ENCODE results near the gene COLGALT1. TPM values are rescaled to one million over a fixed set of nuclear protein-coding genes. Genes with fewer than 3 reads are reported as not detected.

Gene COLGALT1
- total RNA-seq, 1 experiment from 2014 or later, result 86.0 TPM

DNA sequence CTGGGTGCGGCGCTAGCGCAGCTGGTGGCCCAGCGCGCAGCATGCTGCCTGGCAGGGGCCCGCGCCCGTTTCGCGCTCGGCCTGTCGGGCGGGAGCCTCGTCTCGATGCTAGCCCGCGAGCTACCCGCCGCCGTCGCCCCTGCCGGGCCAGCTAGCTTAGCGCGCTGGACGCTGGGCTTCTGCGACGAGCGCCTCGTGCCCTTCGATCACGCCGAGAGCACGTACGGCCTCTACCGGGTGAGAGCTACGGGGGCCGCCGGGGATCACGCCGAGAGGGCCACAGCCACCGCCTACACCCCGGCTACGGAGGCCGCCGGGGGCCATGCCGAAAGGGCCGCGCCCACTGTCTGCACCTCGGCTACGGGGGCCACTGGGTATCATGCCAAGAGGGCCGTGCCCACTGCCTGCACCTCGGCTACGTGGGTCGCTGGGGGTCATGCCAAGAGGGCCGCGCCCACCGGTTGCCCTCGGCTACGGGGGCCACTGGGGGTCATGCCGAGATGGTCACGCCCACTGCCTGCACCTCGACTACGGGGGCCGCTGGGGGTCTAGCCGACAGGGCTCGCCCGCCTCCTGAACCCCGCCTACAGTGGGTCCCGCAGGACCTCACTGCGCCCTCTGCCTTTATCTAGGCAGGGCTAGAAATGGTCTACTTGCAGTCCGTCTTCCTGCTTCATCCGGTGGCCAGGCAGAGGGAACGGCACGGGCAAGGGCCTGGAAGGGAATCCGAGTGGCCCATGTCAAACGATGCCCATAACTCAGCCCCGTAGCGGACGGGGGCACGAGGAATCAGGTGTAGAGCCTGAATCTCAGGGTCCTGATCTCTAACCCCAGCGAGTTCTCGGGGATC is 43.5 kb upstream of the COLGALT1 start (continued):
- TF ChIP-seq, protein P1, sequence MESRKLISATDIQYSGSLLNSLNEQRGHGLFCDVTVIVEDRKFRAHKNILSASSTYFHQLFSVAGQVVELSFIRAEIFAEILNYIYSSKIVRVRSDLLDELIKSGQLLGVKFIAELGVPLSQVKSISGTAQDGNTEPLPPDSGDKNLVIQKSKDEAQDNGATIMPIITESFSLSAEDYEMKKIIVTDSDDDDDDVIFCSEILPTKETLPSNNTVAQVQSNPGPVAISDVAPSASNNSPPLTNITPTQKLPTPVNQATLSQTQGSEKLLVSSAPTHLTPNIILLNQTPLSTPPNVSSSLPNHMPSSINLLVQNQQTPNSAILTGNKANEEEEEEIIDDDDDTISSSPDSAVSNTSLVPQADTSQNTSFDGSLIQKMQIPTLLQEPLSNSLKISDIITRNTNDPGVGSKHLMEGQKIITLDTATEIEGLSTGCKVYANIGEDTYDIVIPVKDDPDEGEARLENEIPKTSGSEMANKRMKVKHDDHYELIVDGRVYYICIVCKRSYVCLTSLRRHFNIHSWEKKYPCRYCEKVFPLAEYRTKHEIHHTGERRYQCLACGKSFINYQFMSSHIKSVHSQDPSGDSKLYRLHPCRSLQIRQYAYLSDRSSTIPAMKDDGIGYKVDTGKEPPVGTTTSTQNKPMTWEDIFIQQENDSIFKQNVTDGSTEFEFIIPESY (IDR thresholded peaks at IDR 0.05; ENCODE audit: extremely low read depth, insufficient replicate concordance, low read length), result peak; percentile 90
- TF ChIP-seq CBX3 (IDR thresholded peaks at IDR 0.05; ENCODE audit: low read depth) (peak; percentile 91), POLR2AphosphoS5 (IDR thresholded peaks at IDR 0.05; ENCODE audit: low read depth, low read length) (peak; percentile 72), ZFX (IDR thresholded peaks at IDR 0.05) (peak; percentile 94; the same call in 1 of the 2 replicates), FOSL1 (IDR thresholded peaks at IDR 0.05; ENCODE audit: low read depth) (no peak), CEBPB (IDR thresholded peaks at IDR 0.05; ENCODE audit: low read depth) (no peak)

DNA sequence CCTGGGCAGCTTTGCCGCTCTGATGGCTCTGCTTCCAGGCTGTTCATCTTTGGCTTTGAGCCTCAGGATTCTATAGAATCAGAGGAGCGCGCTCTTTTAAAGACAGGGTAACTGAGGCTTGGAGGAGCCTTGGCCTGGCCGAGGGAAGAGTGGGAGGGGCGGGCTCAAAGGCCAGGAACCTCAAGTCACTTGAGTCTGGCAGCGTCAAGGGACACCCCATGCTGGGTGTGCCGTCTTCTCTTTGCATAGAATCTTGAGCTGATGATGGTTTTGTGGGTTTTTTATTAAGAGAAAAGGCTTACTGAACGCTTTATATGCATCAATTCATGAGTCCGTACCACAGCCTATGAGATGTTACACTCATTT is 42.9 kb upstream of the COLGALT1 start:
- Histone ChIP-seq H3K9ac (ENCODE audit: low read length) (peak overlapping the region; percentile 97), H3K27ac (ENCODE audit: low read depth, low read length) (peak overlapping the region; percentile 100), H3K36me3 (ENCODE audit: control insufficient read depth in 1 of 2, insufficient read depth in 2 of 2, low read length in 2 of 2) (peaks cover 0 to 5% of the 10 kb centered on the region in 2 experiments; a peak in 1 of 4 replicates), H3K9me3 (ENCODE audit: control insufficient read depth in 1 of 2, insufficient read depth in 1 of 2, low read depth in 1 of 2, low read length in 2 of 2) (peaks cover 0 to 6% of the 10 kb centered on the region in 2 experiments; a peak in 1 of 4 replicates), H3K4me1 (ENCODE audit: control insufficient read depth in 1 of 2, insufficient read depth in 2 of 2, low read length in 2 of 2) (peaks cover 45 to 66% of the 10 kb centered on the region in 2 experiments), H3K79me2 (ENCODE audit: insufficient read depth, low read length) (peaks cover 37% of the 10 kb centered on the region), H3K4me3 (replicated peaks in 1 of 2; ENCODE audit: low read depth in 1 of 2, low read length in 2 of 2) (peak overlapping the region; percentile 87 to 99), H4K20me1 (ENCODE audit: insufficient read depth) (no peaks in the 10 kb centered on the region), H3K27me3 (ENCODE audit: insufficient read depth, low read length) (no peaks in the 10 kb centered on the region), H3K9me2 (ENCODE audit: insufficient read depth) (no peaks in the 10 kb centered on the region), H2AFZ (ENCODE audit: low read depth, low read length, poor library complexity, severe bottlenecking) (no peak overlapping the region), H3K4me2 (ENCODE audit: low read length) (peak overlapping the region; percentile 95)
- no peak for TF ChIP-seq ELF1 (IDR thresholded peaks at IDR 0.05; ENCODE audit: borderline replicate concordance, low read depth)
- no peak for TF ChIP-seq FOSL1 (IDR thresholded peaks at IDR 0.05; ENCODE audit: low read depth)
- no peak for TF ChIP-seq POLR2A (IDR thresholded peaks at IDR 0.05; ENCODE audit: borderline replicate concordance, extremely low read depth, insufficient read depth, insufficient read length)
- TF ChIP-seq ZFX (IDR thresholded peaks at IDR 0.05), result no peak
- TF ChIP-seq, protein P2, sequence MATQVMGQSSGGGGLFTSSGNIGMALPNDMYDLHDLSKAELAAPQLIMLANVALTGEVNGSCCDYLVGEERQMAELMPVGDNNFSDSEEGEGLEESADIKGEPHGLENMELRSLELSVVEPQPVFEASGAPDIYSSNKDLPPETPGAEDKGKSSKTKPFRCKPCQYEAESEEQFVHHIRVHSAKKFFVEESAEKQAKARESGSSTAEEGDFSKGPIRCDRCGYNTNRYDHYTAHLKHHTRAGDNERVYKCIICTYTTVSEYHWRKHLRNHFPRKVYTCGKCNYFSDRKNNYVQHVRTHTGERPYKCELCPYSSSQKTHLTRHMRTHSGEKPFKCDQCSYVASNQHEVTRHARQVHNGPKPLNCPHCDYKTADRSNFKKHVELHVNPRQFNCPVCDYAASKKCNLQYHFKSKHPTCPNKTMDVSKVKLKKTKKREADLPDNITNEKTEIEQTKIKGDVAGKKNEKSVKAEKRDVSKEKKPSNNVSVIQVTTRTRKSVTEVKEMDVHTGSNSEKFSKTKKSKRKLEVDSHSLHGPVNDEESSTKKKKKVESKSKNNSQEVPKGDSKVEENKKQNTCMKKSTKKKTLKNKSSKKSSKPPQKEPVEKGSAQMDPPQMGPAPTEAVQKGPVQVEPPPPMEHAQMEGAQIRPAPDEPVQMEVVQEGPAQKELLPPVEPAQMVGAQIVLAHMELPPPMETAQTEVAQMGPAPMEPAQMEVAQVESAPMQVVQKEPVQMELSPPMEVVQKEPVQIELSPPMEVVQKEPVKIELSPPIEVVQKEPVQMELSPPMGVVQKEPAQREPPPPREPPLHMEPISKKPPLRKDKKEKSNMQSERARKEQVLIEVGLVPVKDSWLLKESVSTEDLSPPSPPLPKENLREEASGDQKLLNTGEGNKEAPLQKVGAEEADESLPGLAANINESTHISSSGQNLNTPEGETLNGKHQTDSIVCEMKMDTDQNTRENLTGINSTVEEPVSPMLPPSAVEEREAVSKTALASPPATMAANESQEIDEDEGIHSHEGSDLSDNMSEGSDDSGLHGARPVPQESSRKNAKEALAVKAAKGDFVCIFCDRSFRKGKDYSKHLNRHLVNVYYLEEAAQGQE (IDR thresholded peaks at IDR 0.05; ENCODE audit: low read depth), result no peak
- no peak for TF ChIP-seq CBX3 (IDR thresholded peaks at IDR 0.05; ENCODE audit: low read depth)
- TF ChIP-seq POLR2AphosphoS5 (IDR thresholded peaks at IDR 0.05; ENCODE audit: low read depth, low read length), result no peak
- TF ChIP-seq RAD21 (IDR thresholded peaks at IDR 0.05; ENCODE audit: low read depth), result no peak
- TF ChIP-seq, protein P1 (IDR thresholded peaks at IDR 0.05; ENCODE audit: extremely low read depth, insufficient replicate concordance, low read length), result no peak
- no peak for TF ChIP-seq JUND (IDR thresholded peaks at IDR 0.05)
- no peak for TF ChIP-seq ZNF274 (IDR thresholded peaks at IDR 0.05; ENCODE audit: low read depth, low read length)
- no peak for TF ChIP-seq CEBPB (IDR thresholded peaks at IDR 0.05; ENCODE audit: low read depth)
- no peak for TF ChIP-seq EZH2phosphoT487 (IDR thresholded peaks at IDR 0.05; ENCODE audit: borderline replicate concordance)
- ATAC-seq (no peak), DNase-seq (ENCODE audit: low read depth, low spot score) (no peak)
- CTCF ChIA-PET, result interaction anchor here (0.5 kb wide), 1 partner anchor 82 kb away, joined by 3 read pairs; no protein-coding TSS in a partner anchor
- POLR2A ChIA-PET, result no interaction called here
- RAD21 ChIA-PET (ENCODE audit: low non-redundant PET in 1 of 2, low total read pairs in 2 of 2, uncharacterized antibody in 2 of 2, unreplicated experiment in 2 of 2), result no interaction called here
- intact Hi-C loops (cut with micrococcal nuclease), result loop anchor here (1.0 to 5.0 kb wide), 3 partner anchors 43 to 265 kb away; partner anchors contain the start of gene COLGALT1
- BruUV-seq (replicated peaks), result TSS peak; percentile 18

Data from HCT116 (cell line).